TTC549 (cell line): ENCODE data around the gene GIPC3.
"Not testable (repeated sequence)": the region's sequence is repeated elsewhere in the genome, so short reads cannot be mapped to it uniquely, and the experiment has no call there.

Experiments used
- FAIRE-seq: peaks from 2 replicates; lab custom pipeline; 2012; peaks lifted over from hg19 to GRCh38; lab: Jason Lieb, UNC

The GIPC3 gene

DNA sequence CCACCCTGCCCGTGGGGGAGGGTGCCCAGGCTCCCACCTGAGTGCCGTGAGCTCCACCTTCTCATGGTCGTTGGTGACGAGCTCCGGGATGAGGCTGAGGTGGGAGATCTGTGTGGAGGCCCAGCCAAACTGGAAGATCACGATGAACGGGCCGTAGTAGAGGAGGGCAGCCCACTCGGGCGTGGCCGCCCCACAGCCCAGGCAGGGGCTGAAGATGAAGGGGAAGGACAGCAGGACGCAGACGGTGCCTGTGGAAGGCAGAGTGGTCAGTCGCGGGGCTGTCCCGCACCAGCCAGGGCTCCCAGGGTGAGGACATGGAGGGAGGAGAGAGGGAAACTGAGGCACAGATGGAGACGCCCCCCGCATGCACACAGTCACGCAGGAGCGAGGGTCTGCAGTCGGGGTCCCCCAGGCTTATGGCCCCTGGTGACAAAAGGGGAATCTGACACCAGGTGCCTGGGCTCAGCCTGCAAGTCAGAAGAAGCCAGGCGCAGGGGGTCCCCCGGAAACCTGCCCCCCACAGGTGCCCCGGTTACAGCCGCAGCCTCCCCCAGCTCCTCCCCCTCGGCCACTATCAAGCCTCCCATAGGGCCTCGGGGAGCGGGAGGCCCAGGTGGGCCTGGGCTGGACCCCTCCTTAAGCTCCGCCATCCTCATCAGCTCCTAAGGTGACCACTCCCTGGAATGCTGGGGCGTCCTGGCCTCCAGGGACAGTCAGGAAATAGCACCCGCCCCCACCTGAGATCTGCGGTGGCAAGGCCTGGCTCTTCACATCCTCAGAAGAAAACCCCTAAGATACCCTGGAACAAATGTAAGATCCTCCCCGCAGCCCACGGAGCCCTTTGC lies 34.1 kb upstream of the GIPC3 start:
- FAIRE-seq = no peak

GRCh38 chr19:3551792-3552095 lies 33.5 kb upstream of the GIPC3 start:
- FAIRE-seq = no peak

DNA sequence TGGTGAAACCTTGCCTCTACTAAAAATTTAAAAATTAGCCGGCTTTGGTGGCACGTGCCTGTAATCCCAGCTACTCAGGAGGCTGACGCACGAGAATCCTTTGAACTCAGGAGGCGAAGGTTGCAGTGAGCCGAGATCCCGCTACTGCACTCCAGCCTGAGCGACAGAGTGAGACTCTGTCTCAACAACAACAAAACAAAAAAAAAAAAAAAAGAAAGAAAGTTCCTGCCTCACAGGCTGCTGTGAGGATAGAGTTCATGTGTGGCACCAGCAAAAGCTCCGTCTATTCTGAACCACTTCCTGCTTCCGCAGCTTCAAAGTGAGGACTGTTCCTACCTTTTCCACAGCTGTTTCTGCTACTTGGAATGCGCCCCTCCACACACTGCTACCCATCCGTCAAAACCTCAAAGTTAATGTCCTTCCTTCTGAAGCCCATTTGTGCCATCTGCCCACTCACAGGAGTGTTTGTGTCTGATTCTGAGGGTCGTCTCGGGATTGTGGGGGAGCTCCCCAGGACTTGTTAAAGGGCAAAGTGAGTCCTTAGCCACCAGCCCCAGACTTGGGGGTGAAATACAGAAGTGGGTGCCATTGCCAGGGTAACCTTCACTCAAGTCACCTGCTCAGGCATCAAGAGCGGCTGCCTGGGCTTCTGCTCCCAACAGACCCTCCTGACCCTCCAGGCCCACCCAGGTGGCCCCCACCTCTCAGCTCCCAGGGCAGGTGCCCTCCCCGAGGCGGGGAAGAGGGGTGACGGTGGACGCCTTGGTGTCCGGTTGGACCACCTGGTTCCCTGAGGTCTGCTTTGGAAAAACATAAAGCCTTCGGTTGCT lies 30.8 kb upstream of the GIPC3 start:
- no peak for FAIRE-seq

- no peak for FAIRE-seq
These were observed 29.4 kb upstream of the GIPC3 start for GRCh38 chr19:3555653-3556422.

DNA sequence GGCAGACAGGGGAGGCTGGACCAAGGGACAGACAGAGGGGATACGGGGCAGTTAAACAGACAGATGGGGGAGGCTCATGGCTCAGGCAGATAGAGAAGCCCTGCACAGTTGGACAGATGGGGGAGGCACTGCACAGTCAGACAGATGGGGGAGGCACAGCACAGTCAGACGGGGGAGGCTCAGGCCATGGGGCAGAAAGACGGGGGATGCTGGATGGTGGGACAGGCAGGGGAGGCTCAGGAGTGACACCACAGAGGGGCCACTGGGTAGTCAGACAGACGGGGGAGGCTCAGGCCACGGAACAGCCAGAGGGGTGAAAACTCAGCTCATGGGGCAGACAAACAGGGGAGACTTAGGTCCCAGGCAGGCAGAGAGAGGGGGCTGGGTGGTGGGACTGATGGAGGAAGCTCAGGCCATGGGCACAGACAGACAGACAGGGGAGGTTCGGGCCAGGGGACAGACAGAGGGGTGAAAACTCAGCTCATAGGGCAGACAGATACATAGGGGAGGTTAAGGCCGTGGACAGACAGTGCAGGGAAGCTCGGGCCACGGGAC lies 28.8 kb upstream of the GIPC3 start:
- no peak for FAIRE-seq

GRCh38 chr19:3556978-3557460 lies 28.3 kb upstream of the GIPC3 start:
- FAIRE-seq = no peak

- FAIRE-seq = no peak
These were observed 27.6 kb upstream of the GIPC3 start, which contains the start of gene MFSD12 for GRCh38 chr19:3557461-3558248. TSS of gene MFSD12 (minus strand) at chr19:3557586. CDS start at chr19:3557403, 183 bp downstream.

GRCh38 chr19:3563709-3564524 lies 21.4 kb upstream of the GIPC3 start:
- FAIRE-seq = no peak

- FAIRE-seq = no peak
These were observed 20.1 kb upstream of the GIPC3 start for GRCh38 chr19:3565139-3565538.

DNA sequence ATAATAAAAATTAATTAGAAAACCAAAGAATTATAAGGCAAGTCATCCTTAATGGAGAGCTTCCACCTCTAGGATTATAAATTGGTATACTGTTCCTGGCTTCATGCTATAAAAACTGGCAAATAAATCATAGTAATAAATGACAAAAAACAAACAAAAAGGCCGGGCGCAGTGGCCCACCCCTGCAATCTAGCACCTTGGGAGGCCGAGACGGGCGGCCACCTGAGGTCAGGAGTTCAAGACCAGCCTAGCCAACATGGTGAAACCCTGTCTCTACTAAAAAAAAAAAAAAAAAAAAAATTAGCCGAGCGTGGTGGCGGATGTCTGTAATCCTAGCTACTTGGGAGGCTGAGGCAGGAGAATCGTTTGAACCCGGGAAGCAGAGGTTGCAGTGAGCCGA lies 15.2 kb upstream of the GIPC3 start:
- not testable (repeated sequence) for FAIRE-seq

DNA sequence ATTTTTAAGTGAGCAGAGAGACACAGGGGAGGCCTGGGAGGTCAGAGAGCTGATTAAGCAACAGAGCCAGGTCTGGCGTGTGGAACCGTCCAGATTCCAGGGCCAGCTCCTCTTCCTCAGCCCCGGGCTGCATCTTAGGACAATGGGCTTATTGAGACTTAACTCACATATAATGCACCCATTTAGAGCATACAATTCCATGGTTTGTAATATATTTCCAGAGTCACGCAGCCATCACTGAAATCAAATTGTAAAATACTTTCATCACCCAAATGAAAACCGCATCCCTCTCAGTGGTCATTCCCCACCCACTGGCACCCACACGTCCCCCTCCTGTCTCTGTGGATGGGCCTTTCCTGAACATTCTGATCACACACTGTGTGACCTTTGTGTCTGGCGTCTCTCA lies 14.7 kb upstream of the GIPC3 start:
- no peak for FAIRE-seq

DNA sequence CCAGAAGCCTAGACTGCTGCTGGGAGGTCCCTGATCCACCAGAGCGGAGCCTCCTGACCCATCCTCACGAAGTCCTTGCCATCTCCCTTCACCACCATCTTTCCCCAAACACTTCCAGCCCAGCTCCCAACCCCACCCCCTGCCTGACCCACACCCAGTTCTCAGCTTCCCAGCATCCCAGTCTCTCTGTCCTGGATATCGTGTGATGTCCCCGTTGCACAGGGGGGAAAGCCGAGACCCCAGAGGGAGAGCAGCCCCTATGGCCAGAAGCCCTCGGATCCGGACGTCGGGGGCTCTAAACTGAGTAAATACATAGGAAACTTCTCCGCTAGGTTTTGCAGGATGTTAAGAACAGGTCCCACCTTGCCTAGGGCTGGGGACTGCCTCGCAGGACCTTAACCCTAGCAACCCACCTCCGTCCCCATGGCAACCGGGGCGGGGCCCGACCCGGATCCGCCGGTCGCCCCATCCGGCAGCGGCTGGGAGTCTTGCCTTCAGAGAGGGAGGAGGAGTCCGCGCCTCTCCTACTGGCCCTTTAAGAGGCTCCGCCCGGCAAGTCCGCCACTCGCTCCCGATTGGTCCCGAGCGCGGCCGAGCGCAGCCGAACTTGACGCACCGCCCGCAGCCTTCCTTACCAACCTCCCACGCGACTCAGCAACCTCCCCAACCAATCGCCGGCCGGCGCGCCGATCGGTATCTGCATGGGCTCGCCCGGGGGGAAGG lies 13.0 kb upstream of the GIPC3 start:
- peak; percentile 95 for FAIRE-seq

DNA sequence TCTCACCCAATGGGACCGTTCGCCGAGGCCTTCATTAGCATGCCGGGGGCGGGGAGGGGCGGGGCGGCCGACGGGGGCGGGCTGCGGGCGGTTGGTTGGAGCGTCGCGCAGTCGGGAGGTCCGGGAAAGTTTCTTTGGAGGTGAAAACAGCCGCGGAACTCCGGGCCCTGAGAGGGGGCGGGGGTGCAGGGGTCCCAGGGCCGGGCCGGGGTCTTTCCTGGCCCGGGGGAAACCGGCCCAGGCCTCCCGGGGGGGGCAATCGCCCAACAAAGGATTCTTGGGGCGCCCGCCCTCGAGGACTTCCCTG lies 12.5 kb upstream of the GIPC3 start, which contains the start of gene HMG20B:
Gene HMG20B (plus strand): TSS at position 90 of the 307 bp plus-strand sequence. CDS start 366 bp downstream, outside the sequence.
- FAIRE-seq = no peak

DNA sequence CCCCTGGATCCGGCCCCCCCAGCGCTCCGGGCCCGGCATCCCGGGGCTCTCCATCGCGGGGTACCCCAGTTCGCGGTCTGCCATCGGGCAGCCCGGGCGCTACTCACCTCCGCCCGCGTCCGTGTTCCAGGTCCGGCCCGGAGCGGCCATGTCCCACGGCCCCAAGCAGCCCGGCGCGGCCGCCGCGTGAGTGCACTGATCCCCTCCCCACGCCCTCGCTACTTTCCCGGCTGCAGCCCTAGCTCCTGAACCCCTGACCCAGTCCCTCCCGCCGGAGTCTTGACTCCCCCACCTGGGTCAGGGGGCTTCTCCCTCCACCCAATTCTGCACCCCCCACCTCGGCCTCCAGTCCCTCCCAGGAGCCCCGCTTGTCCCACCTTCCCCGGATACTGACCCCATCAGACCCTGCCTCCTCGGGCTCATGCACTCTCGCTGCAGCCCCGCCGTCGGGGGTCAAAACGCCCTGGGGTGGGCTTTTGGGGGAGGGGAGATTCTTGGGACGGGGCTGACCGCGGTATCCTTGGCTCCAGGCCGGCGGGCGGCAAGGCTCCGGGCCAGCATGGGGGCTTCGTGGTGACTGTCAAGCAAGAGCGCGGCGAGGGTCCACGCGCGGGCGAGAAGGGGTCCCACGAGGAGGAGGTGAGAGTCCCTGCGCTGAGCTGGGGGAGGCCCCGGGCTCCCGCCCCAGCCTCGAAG lies 12.0 kb upstream of the GIPC3 start:
- FAIRE-seq = no peak

DNA sequence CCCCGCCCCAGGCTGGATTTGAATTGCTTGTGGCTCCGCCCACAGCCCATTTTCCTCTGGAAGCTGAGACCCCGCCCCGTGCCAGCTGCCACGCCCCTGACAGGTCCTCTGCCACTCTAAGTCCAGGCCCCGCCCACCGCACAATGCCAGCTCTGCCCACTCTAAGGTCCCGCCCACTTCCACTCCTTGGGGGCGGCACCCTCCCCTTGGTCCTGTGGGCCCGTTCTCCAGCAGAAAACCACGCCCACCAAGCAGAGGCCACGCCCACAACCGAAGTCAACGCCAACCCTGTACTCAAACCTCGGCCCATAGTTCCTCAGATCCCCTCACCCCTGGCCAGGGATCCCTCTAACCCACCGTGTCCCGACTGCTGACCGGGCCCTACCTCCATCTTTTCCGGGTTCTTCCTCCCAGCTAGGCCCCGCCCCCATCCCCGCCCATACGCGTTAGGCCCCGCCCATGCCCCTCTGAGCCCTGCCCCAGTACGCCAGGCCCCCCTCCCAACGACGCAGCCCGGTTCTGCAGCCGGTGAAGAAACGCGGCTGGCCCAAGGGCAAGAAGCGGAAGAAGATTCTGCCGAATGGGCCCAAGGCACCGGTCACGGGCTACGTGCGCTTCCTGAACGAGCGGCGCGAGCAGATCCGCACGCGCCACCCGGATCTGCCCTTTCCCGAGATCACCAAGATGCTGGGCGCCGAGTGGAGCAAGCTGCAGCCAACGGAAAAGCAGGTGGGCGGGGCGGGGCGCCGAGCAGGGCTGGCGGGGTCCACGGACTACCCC lies 11.2 kb upstream of the GIPC3 start:
- FAIRE-seq = peak; percentile 43

GRCh38 chr19:3575260-3575741 lies 10.0 kb upstream of the GIPC3 start:
- FAIRE-seq = no peak

GRCh38 chr19:3575949-3576673 lies 9.2 kb upstream of the GIPC3 start:
- FAIRE-seq = no peak
